Heart right ventricle (tissue), 16 donors: ENCODE measurements around the gene PGF. TPM values are rescaled to one million over a fixed set of nuclear protein-coding genes. Genes with fewer than 3 reads are reported as not detected.

Source experiments
- ATAC-seq, 8 donors: fragments of 200-7000 bp; cut with Tn5 transposase; one replicate each; pipeline ENCODE4 v1.9.1; 2020; ENCODE audit warnings: mild to moderate bottlenecking in 8 of 8, moderate library complexity in 8 of 8, moderate number of reproducible peaks in 1 of 8
- DNase-seq, 2 donors: peaks; one replicate each; pipeline ENCODE4 v3.0.0-alpha.2; 2020
- H3K27ac ChIP-seq, 10 donors: fragments of 200-600 bp; sonication (generic) in 2 of 10; one replicate each; pipeline versions ENCODE4 v1.5.0 to v1.8.0; 2020 to 2022; ENCODE audit warnings: mild to moderate bottlenecking in 3 of 10
- H3K27me3 ChIP-seq, 7 donors: fragments of 200-600 bp; one replicate each; pipeline ENCODE4 v1.8.0; 2021 to 2022; ENCODE audit warnings: mild to moderate bottlenecking in 2 of 7
- H3K36me3 ChIP-seq, 9 donors: fragments of 200-600 bp; sonication (generic) in 1 of 9; one replicate each; pipeline versions ENCODE4 v1.5.0 to v1.8.0; 2020 to 2022; ENCODE audit warnings: mild to moderate bottlenecking in 2 of 9
- H3K4me1 ChIP-seq, 9 donors: fragments of 200-600 bp; sonication (generic) in 1 of 9; one replicate each; pipeline versions ENCODE4 v1.5.0 to v1.8.0; 2020 to 2022; ENCODE audit warnings: mild to moderate bottlenecking in 4 of 9
- H3K4me3 ChIP-seq, 10 donors: fragments of 200-600 bp; sonication (generic) in 2 of 10; one replicate each; pipeline versions ENCODE4 v1.5.0 to v1.8.0; 2020 to 2022; ENCODE audit warnings: mild to moderate bottlenecking in 7 of 10, moderate library complexity in 2 of 10
- H3K9me3 ChIP-seq, 11 donors: fragments of 200-600 bp in 10 of 11; sonication (generic) in 2 of 11; one replicate each; pipeline versions ENCODE4 v1.5.0 to v1.8.0; 2013 to 2022; ENCODE audit warnings: mild to moderate bottlenecking in 2 of 11, control low read depth in 1 of 11, moderate library complexity in 1 of 11
- CTCF ChIP-seq, 9 donors: fragments of 200-600 bp; sonication (generic) in 2 of 9; IDR thresholded peaks; one replicate each; pipeline versions ENCODE4 v1.5.0 to v1.8.0; 2021 to 2022; ENCODE audit warnings: antibody characterized with exemption in 9 of 9, mild to moderate bottlenecking in 5 of 9, moderate library complexity in 1 of 9
- WGBS, 2 donors: extraction: QIAGEN DNeasy Blood & Tissue Kit; methylation state at CpG; one replicate each; pipeline ENCODE4 v1.1.7; 2013; ENCODE audit warnings: inconsistent platforms in 1 of 2; 5-methylcytosine and 5-hydroxymethylcytosine counted together
- intact Hi-C, 10 donors: fragments of 100-400 bp; cut with DNase I; formaldehyde crosslinking; loops; one replicate each; pipeline versions ENCODE4 v1.11.1 to v1.14.2; 2022
- polyA plus RNA-seq, 2 donors: library from polyadenylated mRNA; stranded (reverse); fragments of 200-250 nt; gene quantifications; one replicate each; pipeline ENCODE4 v1.2.3, GENCODE V29; 2013
- total RNA-seq, 10 donors: library from RNA; stranded (reverse); fragmentation: NEBNext Ultra II Directional in 3 of 10; extraction: Animal tissue kit (Norgen Biotek cat#: 25700) in 3 of 10; gene quantifications; one replicate each; pipeline versions ENCODE4 v1.2.1 to v1.2.4, GENCODE V29; 2021 to 2023
- donor health status: Arrhythmogenic right ventricular cardiomyopathy.
- donor health status: ischemic (EF 13 %, LVEDD 7.1; RV severe dilation, severe dysfunction).
- donor health status: healthy with polysubstance abuse.
- donor health status: DM: no; HTN: yes; CAD: no.
- donor health status: DM: no; HTN: no; CAD: no.
- donor health status: ischemic (EF 25% LVEDD 6.9; RV normal size, moderate dysfunction).
- donor health status: ischemic (EF 25% LVEDD 5.7; RV mildly dilated, moderate dysfunction).
- donor health status: healthy.
- donor health status: DM: yes; HTN: yes; CAD: no.
- donor health status: Ischemic cardiomyopathy.
- donor health status: ischemic (EF 35%, LVEDD 5.7; RV mildly dilated, moderate dysfunction).
- donor health status: nonischemic (EF 11% LVEDD 7.7; RV severe dilation, severe dysfunction).
- donor health status: DM: yes; HTN: yes; CAD: no.
- donor health status: PGD.
- donor health status: ischemic (EF 29% LVEDD 5.4; RV normal size, mild dysfunction).
- donor health status: nonischemic (EF 23%, LVEDD 6.1; RV moderate dilation, normal function).

PGF gene
- total and polyA plus RNA-seq, 12 donors: 2.1 to 22.5 (median 6.3) TPM

- 83 to 93% methylated on average over 1 of the region's 1 CpG for WGBS, 2 donors
These were observed 27.9 kb upstream of the PGF start for GRCh38 chr14:74983343-74983742.

GRCh38 chr14:74982661-74983060 is 27.3 kb upstream of the PGF start:
- no peaks in the 10 kb centered on the region for H3K36me3 ChIP-seq
- no peak for DNase-seq
- no peak overlapping the region for H3K4me3 ChIP-seq
- 90 to 95% methylated on average over 4 of the region's 4 CpGs for WGBS, 2 donors
- intact Hi-C loops: no loop called here
- no peak for TF ChIP-seq CTCF (IDR thresholded peaks at IDR 0.05)
- no peak for ATAC-seq
- H3K9me3 ChIP-seq: no peaks in the 10 kb centered on the region
- peaks cover 0 to 69% (median 18%) of the 10 kb centered on the region in 9 donors for H3K4me1 ChIP-seq
- no peaks in the 10 kb centered on the region for H3K27me3 ChIP-seq
- H3K27ac ChIP-seq: peak overlapping the region in 2 of 10 donors; percentile 25 to 58

More at GRCh38 chr14:74983343-74983742, 27.9 kb upstream of the PGF start:
- intact Hi-C loops: no loop called here
- H3K27ac ChIP-seq: peak overlapping the region in 2 of 10 donors; percentile 69 to 73
- H3K9me3 ChIP-seq: no peaks in the 10 kb centered on the region
- H3K4me1 ChIP-seq: peaks cover 0 to 68% (median 18%) of the 10 kb centered on the region in 9 donors
- no peak overlapping the region for H3K4me3 ChIP-seq
- no peaks in the 10 kb centered on the region for H3K36me3 ChIP-seq
- DNase-seq (no peak), ATAC-seq (no peak)
- H3K27me3 ChIP-seq: no peaks in the 10 kb centered on the region
- TF ChIP-seq CTCF (IDR thresholded peaks at IDR 0.05): no peak

DNA sequence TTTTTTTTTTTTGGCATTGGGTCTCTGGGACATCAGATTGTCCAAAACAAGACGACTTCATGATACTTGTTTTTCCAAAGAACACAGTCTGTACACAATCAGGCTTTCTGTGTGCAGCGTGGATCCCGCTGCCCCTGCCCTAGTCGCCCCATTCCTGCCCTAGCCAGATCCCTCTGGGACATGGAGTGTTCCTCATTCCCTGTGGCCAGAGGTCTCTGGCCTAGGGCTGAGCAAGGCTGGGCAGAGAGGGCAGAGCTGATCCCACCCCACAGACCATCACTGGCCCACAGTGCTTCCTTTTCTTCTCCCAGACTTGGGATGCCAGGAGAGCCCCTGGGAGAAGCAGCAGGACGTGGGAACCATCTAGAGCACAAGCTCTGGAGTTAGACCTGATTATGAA is 26.4 kb upstream of the PGF start:
- Histone ChIP-seq H3K27me3 (no peaks in the 10 kb centered on the region), H3K9me3 (no peaks in the 10 kb centered on the region), H3K27ac (peak overlapping the region in 7 of 10 donors; percentile 6 to 58 (median 47)), H3K36me3 (no peaks in the 10 kb centered on the region), H3K4me3 (no peak overlapping the region), H3K4me1 (peaks cover 0 to 70% (median 18%) of the 10 kb centered on the region in 9 donors)
- WGBS, 2 donors: 85 to 87% methylated on average over 5 of the region's 5 CpGs
- DNase-seq: no peak
- ATAC-seq: no peak
- no peak for TF ChIP-seq CTCF (IDR thresholded peaks at IDR 0.05)
- intact Hi-C loops: no loop called here

- 86 to 90% methylated on average over 9 of the region's 9 CpGs for WGBS, 2 donors
- peak overlapping the region in 7 of 10 donors; percentile 6 to 58 (median 47) for H3K27ac ChIP-seq
- no peaks in the 10 kb centered on the region for H3K27me3 ChIP-seq
- DNase-seq: no peak
- peaks cover 0 to 72% (median 19%) of the 10 kb centered on the region in 9 donors for H3K4me1 ChIP-seq
- no peaks in the 10 kb centered on the region for H3K36me3 ChIP-seq
- peak in 2 of 8 donors; percentile 2 to 28 for ATAC-seq
- TF ChIP-seq CTCF (IDR thresholded peaks at IDR 0.05): no peak
- intact Hi-C loops: no loop called here
- H3K4me3 ChIP-seq: no peak overlapping the region
- H3K9me3 ChIP-seq: no peaks in the 10 kb centered on the region
These were observed 26.0 kb upstream of the PGF start for GRCh38 chr14:74981462-74981782.
